ENCODE measurements around the gene SYS1. TPM values are rescaled to one million over a fixed set of nuclear protein-coding genes. Genes with fewer than 3 reads are reported as not detected.

SYS1 gene
- total and polyA plus RNA-seq, 11 donors: 12.6 to 68.8 (median 23.0) TPM

GRCh38 chr20:45353746-45354145 is 9.2 kb upstream of the SYS1 start:
- DNase-seq (no peak), ATAC-seq (no peak)
- H3K9me3 ChIP-seq: no peaks in the 10 kb centered on the region
- H3K4me1 ChIP-seq: peaks cover under 1 to 45% (median 18%) of the 10 kb centered on the region in 12 donors
- WGBS, 4 donors: 79 to 90% (median 82%) methylated on average over 1 of the region's 1 CpG
- peak overlapping the region in 11 of 12 donors; percentile 2 to 98 (median 60) for H3K27ac ChIP-seq
- TF ChIP-seq POLR2A (IDR thresholded peaks at IDR 0.05): no peak
- TF ChIP-seq CTCF (IDR thresholded peaks at IDR 0.05): no peak
- no peak overlapping the region for H3K4me3 ChIP-seq
- no peaks in the 10 kb centered on the region for H3K27me3 ChIP-seq
- intact Hi-C loops (cut with DNase I): no loop called here
- no peaks in the 10 kb centered on the region for H3K36me3 ChIP-seq

GRCh38 chr20:45354423-45355208 is 8.3 kb upstream of the SYS1 start:
- Histone ChIP-seq H3K4me1 (peaks cover 5 to 50% (median 24%) of the 10 kb centered on the region in 12 donors), H3K27me3 (no peaks in the 10 kb centered on the region), H3K36me3 (no peaks in the 10 kb centered on the region), H3K27ac (peak overlapping the region in 11 of 12 donors; percentile 2 to 98 (median 60)), H3K9me3 (no peaks in the 10 kb centered on the region), H3K4me3 (no peak overlapping the region)
- 49 to 64% (median 61%) methylated on average over 9 of the region's 9 CpGs for WGBS, 4 donors
- TF ChIP-seq CTCF (IDR thresholded peaks at IDR 0.05) (no peak), POLR2A (IDR thresholded peaks at IDR 0.05) (no peak)
- peak in 1 of 4 donors; percentile 2 for ATAC-seq
- intact Hi-C loops (cut with DNase I): loop anchor here in 1 of 10 donors (5.0 kb wide), 1 partner anchor 63 kb away; the partner anchor contains the start of gene PIGT
- DNase-seq: no peak

GRCh38 chr20:45355209-45356084 is 7.5 kb upstream of the SYS1 start:
- TF ChIP-seq POLR2A (IDR thresholded peaks at IDR 0.05) (no peak), CTCF (IDR thresholded peaks at IDR 0.05) (no peak)
- H3K4me1 ChIP-seq: peaks cover 5 to 57% (median 28%) of the 10 kb centered on the region in 12 donors
- H3K27me3 ChIP-seq: no peaks in the 10 kb centered on the region
- no peak for ATAC-seq
- WGBS, 4 donors: 54 to 91% (median 88%) methylated on average over 5 of the region's 5 CpGs
- H3K36me3 ChIP-seq: no peaks in the 10 kb centered on the region
- intact Hi-C loops (cut with DNase I): loop anchor here in 1 of 10 donors (5.0 kb wide), 1 partner anchor 62 kb away; the partner anchor contains the start of gene PIGT
- no peak overlapping the region for H3K4me3 ChIP-seq
- H3K9me3 ChIP-seq: no peaks in the 10 kb centered on the region
- peak overlapping the region in 9 of 12 donors; percentile 2 to 98 (median 60) for H3K27ac ChIP-seq
- DNase-seq: no peak

All from heart left ventricle (tissue), 16 donors.